IMR-90 (cell line): ENCODE measurements around the gene CASP9. TPM values are rescaled to one million over a fixed set of nuclear protein-coding genes. Genes with fewer than 3 reads are reported as not detected.

Source experiments
- NFE2L2 ChIP-seq: fragments of 150-350 bp; IDR thresholded peaks from 2 replicates; pipeline ENCODE4 v1.6.1; 2016; ENCODE audit warnings: low read depth, mild to moderate bottlenecking, low read length
- RCOR1 ChIP-seq: IDR thresholded peaks from 2 replicates; pipeline ENCODE4 v1.6.1; 2012; ENCODE audit warnings: mild to moderate bottlenecking, low read length, improper control_type of control experiment; ENCODE audit not compliant: insufficient replicate concordance
- SMC3 ChIP-seq: fragments of 150-350 bp; IDR thresholded peaks from 2 replicates; pipeline ENCODE4 v1.6.1; 2016; ENCODE audit warnings: low read depth, mild to moderate bottlenecking, antibody characterized with exemption, low read length, moderate library complexity
- polyA plus RNA-seq, 3 experiments: library from polyadenylated mRNA; depleted of rRNA; stranded (reverse); fragments of >200 nt; gene quantifications; 2 replicates each; pipeline ENCODE4 v1.2.3, GENCODE V29; 2012; ENCODE audit warnings: low replicate concordance in 1 of 3
- total RNA-seq: library from RNA; depleted of rRNA; stranded (reverse); fragments of >200 nt; gene quantifications from 2 replicates; pipeline ENCODE4 v1.2.3, GENCODE V29; 2012
- TF ChIP-seq, protein P1 (sequence below): fragments of 150-350 bp; IDR thresholded peaks from 2 replicates; pipeline ENCODE4 v1.6.1; 2016; ENCODE audit warnings: low read depth, mild to moderate bottlenecking, low read length, moderate library complexity, borderline replicate concordance

The CASP9 gene
- total and polyA plus RNA-seq, 2 of the 4 experiments (the other 2 are of a cell fraction), result 7.0 to 8.3 TPM

DNA sequence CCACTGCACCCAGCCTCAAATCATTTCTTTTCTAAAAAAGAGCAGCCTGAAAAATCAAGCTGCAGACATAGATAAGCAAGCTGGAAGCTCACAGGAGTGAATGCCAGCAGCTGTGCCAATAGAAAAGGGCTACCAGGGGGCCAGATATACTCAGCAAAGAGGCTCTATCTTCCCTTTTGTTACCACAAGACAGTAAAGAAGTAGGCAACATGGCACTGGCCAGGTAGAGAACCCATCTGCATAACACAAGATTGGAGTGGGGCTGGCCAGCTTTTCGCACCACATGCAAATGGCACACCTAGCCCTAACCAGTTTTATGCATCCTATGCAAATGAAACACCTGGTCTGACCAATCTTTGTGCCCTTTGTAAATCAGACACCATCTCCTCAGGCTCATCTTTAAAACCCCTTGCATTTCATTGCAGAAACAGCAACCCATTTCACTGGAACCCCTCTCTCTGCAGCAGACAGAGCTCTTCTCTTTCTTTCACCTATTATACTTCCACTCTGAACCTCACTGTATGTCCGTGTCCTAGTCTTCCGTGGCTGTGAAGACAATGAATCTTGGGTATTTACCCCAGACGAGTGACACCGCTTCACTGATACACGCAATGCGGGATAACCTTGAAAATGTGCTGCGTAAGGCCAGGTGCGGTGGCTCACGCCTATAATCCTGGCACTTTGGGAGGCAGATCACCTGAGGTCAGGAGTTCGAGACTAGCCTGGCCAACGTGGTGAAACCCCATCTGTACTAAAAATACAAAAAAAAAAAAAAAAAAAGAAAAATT lies 15.1 kb downstream of the CASP9 start (continued):
- TF ChIP-seq NFE2L2 (no peak), SMC3 (no peak), RCOR1 (no peak)
- TF ChIP-seq, protein P1, sequence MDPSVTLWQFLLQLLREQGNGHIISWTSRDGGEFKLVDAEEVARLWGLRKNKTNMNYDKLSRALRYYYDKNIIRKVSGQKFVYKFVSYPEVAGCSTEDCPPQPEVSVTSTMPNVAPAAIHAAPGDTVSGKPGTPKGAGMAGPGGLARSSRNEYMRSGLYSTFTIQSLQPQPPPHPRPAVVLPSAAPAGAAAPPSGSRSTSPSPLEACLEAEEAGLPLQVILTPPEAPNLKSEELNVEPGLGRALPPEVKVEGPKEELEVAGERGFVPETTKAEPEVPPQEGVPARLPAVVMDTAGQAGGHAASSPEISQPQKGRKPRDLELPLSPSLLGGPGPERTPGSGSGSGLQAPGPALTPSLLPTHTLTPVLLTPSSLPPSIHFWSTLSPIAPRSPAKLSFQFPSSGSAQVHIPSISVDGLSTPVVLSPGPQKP, result no peak
